H1 (cell line): Measurements from ENCODE around the gene CADPS. TPM values are rescaled to one million over a fixed set of nuclear protein-coding genes. Genes with fewer than 3 reads are reported as not detected.

Source experiments
- CTCF ChIA-PET: fragments of 300-600 bp; sonication (Branson Sonifier 250); formaldehyde crosslinking; loops from one replicate; lab custom pipeline; 2021; ENCODE audit not compliant: partially characterized antibody; lab: Charles Lee
- POLR2A ChIA-PET: fragments of 300-600 bp; sonication (Branson Sonifier 250); formaldehyde crosslinking; loops from one replicate; lab custom pipeline; 2021; ENCODE audit warnings: inconsistent platforms; ENCODE audit not compliant: partially characterized antibody; lab: Charles Lee
- DNase-seq, 2 experiments: peaks; one replicate each; pipeline versions ENCODE4 v3.0.0 to v3.0.0-alpha.2; 2010 to 2022; ENCODE audit warnings: low spot score in 2 of 2, low read depth in 1 of 2, mixed read lengths in 1 of 2
- FAIRE-seq: peaks from 2 replicates; lab custom pipeline; 2011; peaks lifted over from hg19 to GRCh38; lab: Jason Lieb, UNC
- H2AFZ ChIP-seq: 2 replicates; pipeline ENCODE4 v1.8.1; 2012; ENCODE audit warnings: low read length, inconsistent platforms
- H2AK5ac ChIP-seq: 2 replicates; pipeline ENCODE4 v1.6.1; 2013; ENCODE audit warnings: low read depth, low read length
- H2BK120ac ChIP-seq: replicated peaks from 2 replicates; pipeline ENCODE3; 2013; ENCODE audit warnings: low read depth, low read length, inconsistent platforms
- H2BK12ac ChIP-seq: 2 replicates; pipeline ENCODE4 v1.6.1; 2013; ENCODE audit warnings: low read depth, low read length
- H2BK15ac ChIP-seq: 2 replicates; pipeline ENCODE4 v1.6.1; 2013; ENCODE audit warnings: low read length
- H2BK20ac ChIP-seq: 2 replicates; pipeline ENCODE4 v1.6.1; 2013; ENCODE audit warnings: low read length
- H2BK5ac ChIP-seq: 2 replicates; pipeline ENCODE4 v1.6.1; 2013; ENCODE audit warnings: low read depth, low read length
- H3K14ac ChIP-seq: 2 replicates; pipeline ENCODE4 v1.6.1; 2013; ENCODE audit warnings: inconsistent platforms; ENCODE audit not compliant: insufficient read length
- H3K18ac ChIP-seq: 2 replicates; pipeline ENCODE4 v1.6.1; 2013; ENCODE audit warnings: low read length; ENCODE audit errors: extremely low read depth
- H3K23ac ChIP-seq: 2 replicates; pipeline ENCODE4 v1.6.1; 2013; ENCODE audit warnings: inconsistent platforms; ENCODE audit not compliant: insufficient read length
- H3K23me2 ChIP-seq: 2 replicates; pipeline ENCODE4 v1.6.1; 2013; ENCODE audit warnings: low read depth, low read length
- H3K27ac ChIP-seq: 2 replicates; pipeline ENCODE4 v1.6.1; 2011; ENCODE audit warnings: low read depth, low read length, inconsistent platforms
- H3K27me3 ChIP-seq, 4 experiments: replicated peaks in 1 of 4; 1 replicate in 1 of 4; 2 replicates in 3 of 4; pipeline versions ENCODE4 v1.6.1 to v1.8.1; 2011 to 2013; ENCODE audit warnings: low read length in 3 of 4, mild to moderate bottlenecking in 3 of 4, inconsistent platforms in 2 of 4, mixed read lengths in 2 of 4, moderate library complexity in 1 of 4; ENCODE audit not compliant: control insufficient read depth in 3 of 4, insufficient read depth in 3 of 4; ENCODE audit errors: extremely low read depth in 1 of 4
- H3K36me3 ChIP-seq, 4 experiments: 2 replicates each; pipeline versions ENCODE4 v1.6.1 to v1.8.1; 2011 to 2013; ENCODE audit warnings: mild to moderate bottlenecking in 4 of 4, low read length in 3 of 4, moderate library complexity in 2 of 4, control low read depth in 1 of 4, inconsistent platforms in 1 of 4; ENCODE audit not compliant: insufficient read depth in 4 of 4, control insufficient read depth in 2 of 4
- H3K4ac ChIP-seq: replicated peaks from 2 replicates; pipeline ENCODE3; 2013; ENCODE audit warnings: low read length, low read depth, mixed read lengths, inconsistent platforms; ENCODE audit not compliant: insufficient read length
- H3K4me1 ChIP-seq, 4 experiments: replicated peaks in 1 of 4; 1 replicate in 1 of 4; 2 replicates in 3 of 4; pipeline versions ENCODE4 v1.6.1 to v1.8.1; 2011 to 2013; ENCODE audit warnings: low read length in 3 of 4, inconsistent platforms in 2 of 4, mixed read lengths in 1 of 4; ENCODE audit not compliant: insufficient read depth in 4 of 4, control insufficient read depth in 3 of 4
- H3K4me2 ChIP-seq, 2 experiments: 2 replicates each; pipeline versions ENCODE4 v1.6.1 to v1.8.1; 2011 to 2013; ENCODE audit warnings: low read depth in 2 of 2, low read length in 2 of 2, control low read depth in 1 of 2, inconsistent platforms in 1 of 2, mild to moderate bottlenecking in 1 of 2; ENCODE audit not compliant: insufficient read depth in 1 of 2
- H3K4me3 ChIP-seq, 4 experiments: fragments of 200-600, 300-600 bp in 1 of 4; sonication (generic), shearing (Covaris generic), sonication (Bioruptor Twin) in 1 of 4; 2 replicates each; pipeline versions ENCODE4 v1.5.1 to v1.8.1; 2011 to 2016; ENCODE audit warnings: low read length in 4 of 4, low read depth in 3 of 4, control low read depth in 2 of 4, inconsistent platforms in 2 of 4, mild to moderate bottlenecking in 2 of 4, mixed read lengths in 1 of 4, moderate library complexity in 1 of 4; ENCODE audit not compliant: insufficient read depth in 2 of 4; ENCODE audit errors: extremely low read depth in 1 of 4
- H3K56ac ChIP-seq: replicated peaks from 2 replicates; pipeline ENCODE3; 2013; ENCODE audit warnings: low read depth, mild to moderate bottlenecking, mixed read lengths, low read length, inconsistent platforms; ENCODE audit not compliant: insufficient read length
- H3K79me1 ChIP-seq: 2 replicates; pipeline ENCODE4 v1.6.1; 2013; ENCODE audit warnings: low read depth, low read length, control low read depth
- H3K79me2 ChIP-seq, 2 experiments: 2 replicates each; pipeline versions ENCODE4 v1.6.1 to v1.8.1; 2012 to 2013; ENCODE audit warnings: low read length in 2 of 2, mild to moderate bottlenecking in 2 of 2, inconsistent platforms in 1 of 2; ENCODE audit not compliant: insufficient read depth in 2 of 2, control insufficient read depth in 1 of 2
- H3K9ac ChIP-seq, 4 experiments: replicated peaks in 1 of 4; 1 replicate in 1 of 4; 2 replicates in 3 of 4; pipeline versions ENCODE4 v1.6.1 to v1.8.1; 2011 to 2013; ENCODE audit warnings: low read depth in 3 of 4, low read length in 3 of 4, control low read depth in 2 of 4, mild to moderate bottlenecking in 2 of 4, moderate library complexity in 2 of 4, inconsistent platforms in 1 of 4; ENCODE audit errors: extremely low read depth in 1 of 4
- H3K9me3 ChIP-seq, 2 experiments: 2 replicates each; pipeline versions ENCODE4 v1.6.1 to v1.8.1; 2012 to 2013; ENCODE audit warnings: mild to moderate bottlenecking in 2 of 2, moderate library complexity in 2 of 2, control low read depth in 1 of 2, inconsistent platforms in 1 of 2, low read depth in 1 of 2, low read length in 1 of 2, mixed read lengths in 1 of 2; ENCODE audit not compliant: insufficient read depth in 2 of 2
- H4K20me1 ChIP-seq, 2 experiments: replicated peaks in 1 of 2; 2 replicates each; pipeline versions ENCODE3 to v1.8.1; 2011 to 2013; ENCODE audit warnings: inconsistent platforms in 2 of 2, low read length in 2 of 2, mild to moderate bottlenecking in 1 of 2; ENCODE audit not compliant: insufficient read depth in 2 of 2, control insufficient read depth in 1 of 2
- H4K5ac ChIP-seq: 2 replicates; pipeline ENCODE4 v1.6.1; 2013; ENCODE audit warnings: low read length, low read depth, mixed read lengths, inconsistent platforms; ENCODE audit not compliant: insufficient read length
- H4K8ac ChIP-seq: 2 replicates; pipeline ENCODE4 v1.8.0; 2013; ENCODE audit warnings: mild to moderate bottlenecking, moderate library complexity, low read length, inconsistent platforms; ENCODE audit not compliant: insufficient read depth; ENCODE audit errors: extremely low read depth
- H4K91ac ChIP-seq: replicated peaks from 2 replicates; pipeline ENCODE3; 2013; ENCODE audit warnings: low read length, mixed read lengths, inconsistent platforms; ENCODE audit not compliant: insufficient read length
- ASH2L ChIP-seq: fragments of 200-600, 300-600 bp; sonication (generic); IDR thresholded peaks from one replicate; pipeline ENCODE4 v1.7.1; 2017; ENCODE audit warnings: low read length
- CBX8 ChIP-seq: fragments of 300-800, 300-1000 bp; sonication (generic); IDR thresholded peaks from 2 replicates; pipeline ENCODE4 v1.7.1; 2016; ENCODE audit warnings: low read depth, low read length, borderline replicate concordance
- CEBPB ChIP-seq: IDR thresholded peaks from 2 replicates; pipeline ENCODE4 v1.6.1; 2012; ENCODE audit warnings: low read depth, low read length
- CHD2 ChIP-seq: IDR thresholded peaks from 2 replicates; pipeline ENCODE4 v1.6.1; 2012; ENCODE audit warnings: low read length, improper control_type of control experiment
- EGR1 ChIP-seq: IDR thresholded peaks from 2 replicates; pipeline ENCODE4 v1.6.1; 2011; ENCODE audit warnings: low read depth, low read length, borderline replicate concordance
- FOSL1 ChIP-seq: IDR thresholded peaks from 2 replicates; pipeline ENCODE4 v1.6.1; 2011; ENCODE audit warnings: mild to moderate bottlenecking, low read depth, low read length, moderate library complexity; ENCODE audit not compliant: insufficient read depth
- GTF2F1 ChIP-seq: IDR thresholded peaks from 2 replicates; pipeline ENCODE4 v1.6.1; 2012; ENCODE audit warnings: low read depth, low read length, improper control_type of control experiment, borderline replicate concordance
- HDAC6 ChIP-seq: IDR thresholded peaks from one replicate; pipeline ENCODE4 v1.7.1; 2012; ENCODE audit warnings: low read depth, mild to moderate bottlenecking, inconsistent platforms, low read length, moderate library complexity
- POU5F1 ChIP-seq: IDR thresholded peaks from 2 replicates; pipeline ENCODE4 v1.6.1; 2011; ENCODE audit warnings: low read depth, mild to moderate bottlenecking, low read length, moderate library complexity
- RFX5 ChIP-seq: IDR thresholded peaks from 2 replicates; pipeline ENCODE4 v1.6.1; 2011; ENCODE audit warnings: low read depth, low read length, improper control_type of control experiment, borderline replicate concordance
- SAP30 ChIP-seq: fragments of 300-600 bp; sonication (generic); IDR thresholded peaks from 2 replicates; pipeline ENCODE4 v1.7.1; 2012; ENCODE audit warnings: low read length, moderate library complexity, mild to moderate bottlenecking, inconsistent platforms; ENCODE audit not compliant: insufficient read depth, insufficient replicate concordance
- SIRT6 ChIP-seq: IDR thresholded peaks from one replicate; pipeline ENCODE4 v1.7.1; 2012; ENCODE audit warnings: low read length, inconsistent platforms
- SIX5 ChIP-seq: IDR thresholded peaks from 2 replicates; pipeline ENCODE4 v1.6.1; 2011; ENCODE audit warnings: mild to moderate bottlenecking, low read depth, low read length
- SUZ12 ChIP-seq: fragments of 200-600 bp; sonication (generic); IDR thresholded peaks from 2 replicates; pipeline ENCODE4 v1.6.1; 2012; ENCODE audit warnings: mild to moderate bottlenecking, inconsistent platforms, low read length, moderate library complexity, mixed read lengths
- WGBS, 2 experiments: shearing (Covaris generic) in 1 of 2; methylation state at CpG; one replicate each; pipeline versions ENCODE4 v1.1.6 to v1.1.7; 2013 to 2015; ENCODE audit warnings: low lambda C conversion rate in 2 of 2, mixed read lengths in 2 of 2, inconsistent platforms in 1 of 2, low coverage in 1 of 2, missing lambda C conversion rate in 1 of 2; ENCODE audit not compliant: insufficient replicate concordance in 2 of 2, insufficient coverage in 1 of 2, insufficient read length in 1 of 2; ENCODE audit errors: extremely low coverage in 1 of 2, missing lambda C conversion rate in 1 of 2; 5-methylcytosine and 5-hydroxymethylcytosine counted together
- polyA plus RNA-seq, 7 experiments: library from polyadenylated mRNA; depleted of rRNA in 3 of 7; stranded (reverse) in 5 of 7; unstranded in 2 of 7; fragments of >200 nt in 5 of 7; fragments of 200-250 nt in 2 of 7; gene quantifications; 1 replicate in 5 of 7; 2 replicates in 1 of 7; 4 replicates in 1 of 7; pipeline versions ENCODE4 v1.2.1 to v1.2.3, GENCODE V29; 2011 to 2013; ENCODE audit warnings: missing spikeins in 2 of 7, mixed read lengths in 2 of 7
- total RNA-seq: library from RNA; stranded (reverse); fragmentation: NEBNext Ultra II Directional; extraction: Animal tissue kit (Norgen Biotek cat#: 25700); gene quantifications from 2 replicates; pipeline ENCODE4 v1.2.1, GENCODE V29; 2021
- TF ChIP-seq, protein P1 (sequence below): IDR thresholded peaks from 2 replicates; pipeline ENCODE4 v1.6.1; 2012; ENCODE audit warnings: inconsistent platforms

The CADPS gene
- total and polyA plus RNA-seq, 2 of the 8 experiments (the other 6 are each of a cell fraction or from before 2014, with no cell fraction given), result 7.1 to 10.2 TPM

DNA sequence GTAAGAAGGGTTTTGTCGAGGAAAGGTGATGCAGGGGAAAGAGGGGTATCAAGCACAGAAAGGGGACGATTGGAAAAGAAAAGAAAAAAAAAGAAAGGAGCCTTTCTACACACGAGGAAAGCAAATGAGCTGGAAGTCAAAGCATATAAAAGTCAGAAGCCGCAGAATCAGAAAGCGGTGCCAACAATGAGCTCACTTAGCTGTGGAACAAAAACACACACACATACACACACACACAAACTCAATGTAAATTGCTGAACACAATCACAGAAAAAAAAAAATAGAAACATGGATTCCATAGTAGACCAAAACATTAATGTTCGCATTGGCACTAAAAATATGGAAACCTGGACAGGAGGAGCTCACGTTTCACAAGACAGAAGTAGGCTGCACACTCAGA lies 438.4 kb downstream of the CADPS start:
- Histone ChIP-seq H3K23me2 (no peaks in the 10 kb centered on the region; the same call in 1 of the 2 replicates), H3K27ac (no peak overlapping the region), H4K91ac (no peak overlapping the region), H2BK15ac (no peak overlapping the region), H4K5ac (no peak overlapping the region), H2AFZ (no peak overlapping the region), H3K36me3 (no peaks in the 10 kb centered on the region), H4K8ac (no peak overlapping the region), H3K9ac (no peak overlapping the region), H3K4me1 (peaks cover 2 to 18% (median 16%) of the 10 kb centered on the region in 4 experiments; a peak in 6 of 7 replicates), H4K20me1 (no peaks in the 10 kb centered on the region), H3K9me3 (no peaks in the 10 kb centered on the region), H3K56ac (no peak overlapping the region), H3K4me2 (no peak overlapping the region), H2BK20ac (peak overlapping the region; percentile 75; the same call in 1 of the 2 replicates), H3K4me3 (no peak overlapping the region), H2BK5ac (no peak overlapping the region), H2BK12ac (no peak overlapping the region), H3K4ac (no peak overlapping the region), H3K27me3 (peaks cover 0 to 4% (median 2%) of the 10 kb centered on the region in 4 experiments; a peak in 2 of 7 replicates), H3K23ac (no peak overlapping the region), H3K79me2 (no peaks in the 10 kb centered on the region), H2BK120ac (no peak overlapping the region), H2AK5ac (no peak overlapping the region), H3K18ac (no peak overlapping the region), H3K14ac (no peak overlapping the region), H3K79me1 (no peaks in the 10 kb centered on the region)
- no peak for TF ChIP-seq RFX5
- no peak for TF ChIP-seq SUZ12
- TF ChIP-seq ASH2L, result no peak
- TF ChIP-seq CBX8, result no peak
- no peak for TF ChIP-seq FOSL1
- TF ChIP-seq CEBPB, result no peak
- TF ChIP-seq CHD2, result no peak
- no peak for TF ChIP-seq SAP30
- TF ChIP-seq GTF2F1, result no peak
- no peak for TF ChIP-seq EGR1
- TF ChIP-seq HDAC6, result no peak
- TF ChIP-seq, protein P1, sequence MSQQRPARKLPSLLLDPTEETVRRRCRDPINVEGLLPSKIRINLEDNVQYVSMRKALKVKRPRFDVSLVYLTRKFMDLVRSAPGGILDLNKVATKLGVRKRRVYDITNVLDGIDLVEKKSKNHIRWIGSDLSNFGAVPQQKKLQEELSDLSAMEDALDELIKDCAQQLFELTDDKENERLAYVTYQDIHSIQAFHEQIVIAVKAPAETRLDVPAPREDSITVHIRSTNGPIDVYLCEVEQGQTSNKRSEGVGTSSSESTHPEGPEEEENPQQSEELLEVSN, result no peak
- TF ChIP-seq POU5F1, result no peak
- no peak for TF ChIP-seq SIX5
- no peak for TF ChIP-seq SIRT6
- DNase-seq (no peak), FAIRE-seq (no peak)
- POLR2A ChIA-PET, result interaction anchor here (0.9 to 1.0 kb wide), 2 partner anchors 14 to 21 kb away, joined by 3 read pairs; no protein-coding TSS in a partner anchor
- WGBS, 2 experiments, result 86 to 100% methylated on average over 2 to 7 of the region's 7 CpGs
- CTCF ChIA-PET, result interaction anchor here (0.5 to 3.4 kb wide), 12 partner anchors 8 to 1245 kb away, joined by 3 to 14 read pairs (median 3); no protein-coding TSS in a partner anchor
